Sigmoid colon (tissue), 4 donors: ENCODE data around the gene CHPT1.

Experiments used
- CTCF ChIP-seq, 4 experiments: fragments of 450-650 bp in 3 of 4; fragments of 200-600 bp in 1 of 4; IDR thresholded peaks; one replicate each; pipeline ENCODE4 v1.5.1; 2016 to 2019; ENCODE audit warnings: antibody characterized with exemption in 4 of 4, mild to moderate bottlenecking in 3 of 4, moderate library complexity in 2 of 4
- EP300 ChIP-seq, 4 donors: sonication (generic); formaldehyde crosslinking; IDR thresholded peaks; one replicate each; pipeline ENCODE4 v1.6.1; 2017; ENCODE audit warnings: antibody characterized with exemption in 4 of 4
- POLR2A ChIP-seq, 2 donors: fragments of 450-650 bp; IDR thresholded peaks; one replicate each; pipeline ENCODE4 v1.6.1; 2016; ENCODE audit warnings: antibody characterized with exemption in 2 of 2, mild to moderate bottlenecking in 2 of 2, moderate library complexity in 2 of 2
- POLR2AphosphoS5 ChIP-seq, 4 donors: sonication (generic); formaldehyde crosslinking; IDR thresholded peaks; one replicate each; pipeline ENCODE4 v1.6.1; 2017; ENCODE audit warnings: antibody characterized with exemption in 4 of 4

GRCh38 chr12:101732318-101732717, 34.9 kb downstream of the CHPT1 start:
- TF ChIP-seq CTCF (IDR thresholded peaks at IDR 0.05) (no peak), POLR2AphosphoS5 (IDR thresholded peaks at IDR 0.05) (no peak), POLR2A (IDR thresholded peaks at IDR 0.05) (no peak), EP300 (IDR thresholded peaks at IDR 0.05) (no peak)
